NCI-H2196 (cell line): ENCODE data around the gene RABEP2.
A peak's percentile ranks its signal among the peaks of the same experiment; 100 is the strongest.
"Not testable (repeated sequence)": the region's sequence is repeated elsewhere in the genome, so short reads cannot be mapped to it uniquely, and the experiment has no call there.

Experiments used
- DNase-seq: peaks from one replicate; lab custom pipeline; 2025; ENCODE audit not compliant: unreplicated experiment; lab: John Stamatoyannopoulos, UW

RABEP2 gene

GRCh38 chr16:28933171-28933570 lies 8.1 kb upstream of the RABEP2 start:
- no peak for DNase-seq

- DNase-seq = no peak
Measured at GRCh38 chr16:28932339-28933141, 7.5 kb upstream of the RABEP2 start.

- DNase-seq = no peak
Measured at GRCh38 chr16:28931801-28932225, 6.8 kb upstream of the RABEP2 start, which contains the start of gene CD19. Gene CD19, plus strand, starts transcription at chr16:28931971. Its CDS starts 30 bp downstream, at chr16:28932001.

- DNase-seq = no peak
Measured at GRCh38 chr16:28930652-28931051, 5.6 kb upstream of the RABEP2 start.

GRCh38 chr16:28930203-28930602 lies 5.2 kb upstream of the RABEP2 start:
- DNase-seq = no peak

GRCh38 chr16:28927815-28928214 lies 2.8 kb upstream of the RABEP2 start:
- no peak for DNase-seq

- not testable (repeated sequence) for DNase-seq
Measured at GRCh38 chr16:28926284-28926683, 1.2 kb upstream of the RABEP2 start.

- DNase-seq = no peak
Measured at GRCh38 chr16:28925386-28926228, 569 bp upstream of the RABEP2 start.

- no peak for DNase-seq
Measured at GRCh38 chr16:28924399-28924761, 658 bp downstream of the RABEP2 start.

- no peak for DNase-seq
Measured at GRCh38 chr16:28923652-28924398, 1.2 kb downstream of the RABEP2 start.

GRCh38 chr16:28923231-28923587 lies 1.8 kb downstream of the RABEP2 start:
- no peak for DNase-seq

- DNase-seq = no peak
Measured at GRCh38 chr16:28918698-28919097, 6.3 kb downstream of the RABEP2 start.

- no peak for DNase-seq
Measured at GRCh38 chr16:28917095-28917494, 7.9 kb downstream of the RABEP2 start.

GRCh38 chr16:28915181-28915580 lies 9.9 kb downstream of the RABEP2 start:
- no peak for DNase-seq

- no peak for DNase-seq
Measured at GRCh38 chr16:28913946-28914724, 10.9 kb downstream of the RABEP2 start.

- DNase-seq = no peak
Measured at GRCh38 chr16:28912558-28912957, 12.5 kb downstream of the RABEP2 start.

- DNase-seq = peak; percentile 75
Measured at GRCh38 chr16:28910086-28911031, 14.7 kb downstream of the RABEP2 start.

GRCh38 chr16:28905800-28906372 lies 19.2 kb downstream of the RABEP2 start:
- DNase-seq = no peak

- no peak for DNase-seq
Measured at GRCh38 chr16:28905229-28905754, 19.7 kb downstream of the RABEP2 start.
